ENCODE results near the gene LAMA2. TPM values are rescaled to one million over a fixed set of nuclear protein-coding genes. Genes with fewer than 3 reads are reported as not detected.
A peak's percentile ranks its signal among the peaks of the same experiment; 100 is the strongest.

LAMA2 gene
- total and polyA plus RNA-seq, 2 donors (not counting 3 experiments of a cell fraction or from before 2014, with no cell fraction given): 0.51 to 0.75 TPM

DNA sequence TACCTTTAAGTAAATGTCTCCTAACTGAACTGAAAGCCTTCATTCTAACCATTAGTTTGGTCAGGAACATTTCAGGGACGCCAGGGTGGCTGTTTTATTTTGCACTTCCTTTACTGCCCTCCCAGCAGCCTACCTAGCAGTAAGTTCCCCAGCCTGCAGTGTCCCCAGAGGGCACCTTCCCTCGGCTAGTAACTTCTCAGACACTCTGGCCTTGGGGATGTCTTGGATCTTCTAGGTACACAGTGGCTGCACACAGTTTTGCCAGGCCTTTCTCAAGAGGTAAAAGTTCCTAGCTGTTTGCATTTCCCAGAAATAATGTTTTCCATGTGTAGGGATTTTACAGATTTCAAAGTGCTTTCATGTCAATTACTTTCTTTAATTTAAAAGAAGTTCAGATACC is 378 bp upstream of the LAMA2 start:
- ChIA-PET POLR2A (no interaction called here), CTCF (interaction anchor here (0.7 to 1.3 kb wide), 3 partner anchors 10 to 369 kb away, joined by 3 read pairs; no protein-coding TSS in a partner anchor)
- no TSS peak for BruUV-seq (replicated peaks)
- DNase-seq (ENCODE audit: low read depth, low spot score): peak; percentile 2
- intact Hi-C loops (cut with micrococcal nuclease) (no loop called here), dilution Hi-C loops (cut with MboI; ENCODE audit: extremely low pct_ligation_motif_present, low sequenced_read_pairs) (no loop called here)
- H3K27ac ChIP-seq (ENCODE audit: insufficient read depth, low read depth, low read length): no peak overlapping the region
- no peak overlapping the region for H3K9ac ChIP-seq (replicated peaks; ENCODE audit: extremely low read depth, insufficient read depth, low read length)
- H3K9me3 ChIP-seq (replicated peaks; ENCODE audit: control insufficient read depth, insufficient read depth, low read length): no peaks in the 10 kb centered on the region
- peaks cover 5 to 32% of the 10 kb centered on the region in 2 experiments for H3K27me3 ChIP-seq (ENCODE audit: control insufficient read depth in 2 of 2, insufficient read depth in 2 of 2, low read length in 2 of 2)
- H3K4me1 ChIP-seq (ENCODE audit: control insufficient read depth, extremely low read depth, insufficient read depth, low read length): peaks cover 4% of the 10 kb centered on the region
- TF ChIP-seq GATA2 (IDR thresholded peaks at IDR 0.05; ENCODE audit: insufficient read depth, insufficient read length, low read depth, low read length) (no peak), POLR2A (IDR thresholded peaks at IDR 0.05; ENCODE audit: low read depth, low read length) (no peak), FOS (IDR thresholded peaks at IDR 0.05; ENCODE audit: borderline replicate concordance, insufficient read depth, low read length) (no peak), MYC (IDR thresholded peaks at IDR 0.05; ENCODE audit: low read depth, low read length) (no peak), POLR2AphosphoS5 (IDR thresholded peaks at IDR 0.05; ENCODE audit: insufficient read depth, low read depth, low read length) (no peak), EZH2 (IDR thresholded peaks at IDR 0.05; ENCODE audit: borderline replicate concordance, low read depth, low read length, severe bottlenecking) (no peak), JUN (IDR thresholded peaks at IDR 0.05; ENCODE audit: borderline replicate concordance, insufficient read depth, insufficient read length, low read depth) (no peak)
- TF ChIP-seq, protein P1, sequence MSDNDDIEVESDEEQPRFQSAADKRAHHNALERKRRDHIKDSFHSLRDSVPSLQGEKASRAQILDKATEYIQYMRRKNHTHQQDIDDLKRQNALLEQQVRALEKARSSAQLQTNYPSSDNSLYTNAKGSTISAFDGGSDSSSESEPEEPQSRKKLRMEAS (IDR thresholded peaks at IDR 0.05; ENCODE audit: insufficient read depth, insufficient read length): no peak
- TF ChIP-seq, protein P2, sequence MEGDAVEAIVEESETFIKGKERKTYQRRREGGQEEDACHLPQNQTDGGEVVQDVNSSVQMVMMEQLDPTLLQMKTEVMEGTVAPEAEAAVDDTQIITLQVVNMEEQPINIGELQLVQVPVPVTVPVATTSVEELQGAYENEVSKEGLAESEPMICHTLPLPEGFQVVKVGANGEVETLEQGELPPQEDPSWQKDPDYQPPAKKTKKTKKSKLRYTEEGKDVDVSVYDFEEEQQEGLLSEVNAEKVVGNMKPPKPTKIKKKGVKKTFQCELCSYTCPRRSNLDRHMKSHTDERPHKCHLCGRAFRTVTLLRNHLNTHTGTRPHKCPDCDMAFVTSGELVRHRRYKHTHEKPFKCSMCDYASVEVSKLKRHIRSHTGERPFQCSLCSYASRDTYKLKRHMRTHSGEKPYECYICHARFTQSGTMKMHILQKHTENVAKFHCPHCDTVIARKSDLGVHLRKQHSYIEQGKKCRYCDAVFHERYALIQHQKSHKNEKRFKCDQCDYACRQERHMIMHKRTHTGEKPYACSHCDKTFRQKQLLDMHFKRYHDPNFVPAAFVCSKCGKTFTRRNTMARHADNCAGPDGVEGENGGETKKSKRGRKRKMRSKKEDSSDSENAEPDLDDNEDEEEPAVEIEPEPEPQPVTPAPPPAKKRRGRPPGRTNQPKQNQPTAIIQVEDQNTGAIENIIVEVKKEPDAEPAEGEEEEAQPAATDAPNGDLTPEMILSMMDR (IDR thresholded peaks at IDR 0.05; ENCODE audit: extremely low read depth in 1 of 2, insufficient read depth in 1 of 2, low read depth in 1 of 2, low read length in 2 of 2): no peak
- peak overlapping the region; percentile 98 for H2AFZ ChIP-seq (ENCODE audit: low read depth, low read length)
- no peak for FAIRE-seq
- no peaks in the 10 kb centered on the region for H3K36me3 ChIP-seq (ENCODE audit: control insufficient read depth in 2 of 2, extremely low read depth in 1 of 2, insufficient read depth in 2 of 2, low read length in 2 of 2)
- H4K20me1 ChIP-seq (replicated peaks; ENCODE audit: control insufficient read depth, extremely low read depth, insufficient read depth, low read length): no peaks in the 10 kb centered on the region
- no peaks in the 10 kb centered on the region for H3K79me2 ChIP-seq (ENCODE audit: control insufficient read depth, insufficient read depth, low read length)
- H3K4me3 ChIP-seq (replicated peaks in 1 of 3; ENCODE audit: insufficient read depth in 1 of 3, low read depth in 1 of 3, low read length in 3 of 3): peak overlapping the region in 1 of 3 experiments; percentile 23
- peak overlapping the region; percentile 66 for H3K4me2 ChIP-seq (ENCODE audit: insufficient read depth, low read length)
- H3K9me1 ChIP-seq (replicated peaks; ENCODE audit: control insufficient read depth, extremely low read depth, insufficient read depth, low read length): no peaks in the 10 kb centered on the region

Measured in endothelial cell of umbilical vein (primary cell).